CD4-positive, alpha-beta T cell treated with Interferon alpha-2 for 1 hour (primary cell): ENCODE results near the gene FRMD4A.
"Not testable (repeated sequence)": the region's sequence is repeated elsewhere in the genome, so short reads cannot be mapped to it uniquely, and the experiment has no call there.

ENCODE experiments used
- DNase-seq, 2 donors: peaks; one replicate each; pipeline ENCODE4 v3.0.0-alpha.2; 2020 to 2022

The FRMD4A gene

DNA sequence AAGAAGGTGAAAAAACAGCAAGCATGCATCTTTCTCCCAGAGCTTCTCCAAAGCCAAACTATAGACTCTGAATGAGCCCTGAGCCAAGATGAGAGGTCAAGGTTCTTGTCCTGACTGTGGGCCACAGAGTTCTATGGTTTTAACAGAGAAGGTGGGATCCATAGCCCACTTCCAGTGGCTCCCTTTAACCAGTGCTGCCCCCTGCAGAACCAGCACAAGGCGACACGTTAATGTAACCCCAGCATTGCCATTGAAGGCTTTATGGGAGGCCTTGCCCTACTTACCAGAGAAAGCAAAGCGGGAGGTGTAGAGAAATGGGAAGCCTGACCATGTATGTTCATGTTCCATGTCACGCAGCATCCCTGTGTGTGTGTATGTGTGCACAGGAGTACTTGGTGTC is 500.3 kb downstream of the FRMD4A start:
- no peak for DNase-seq

DNA sequence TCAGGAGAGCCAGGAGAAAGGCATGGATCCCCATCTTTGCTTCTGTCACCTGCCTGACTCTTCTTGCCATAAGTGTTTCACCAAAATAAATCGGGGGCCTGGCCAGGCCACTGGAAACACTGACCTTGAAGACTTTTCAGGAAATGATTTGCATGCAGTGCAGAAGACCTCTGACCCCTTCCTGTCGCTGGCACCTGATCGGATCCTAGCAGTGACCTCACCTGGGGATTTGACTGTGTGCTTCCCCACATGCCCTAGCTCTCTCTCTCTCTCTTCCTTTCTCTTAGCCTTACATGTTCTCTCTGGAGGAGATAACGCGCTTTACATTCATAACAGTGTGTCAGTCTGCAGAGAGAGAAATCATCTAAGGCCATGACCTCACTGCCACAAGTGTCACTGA is 500.9 kb downstream of the FRMD4A start:
- DNase-seq: no peak

DNA sequence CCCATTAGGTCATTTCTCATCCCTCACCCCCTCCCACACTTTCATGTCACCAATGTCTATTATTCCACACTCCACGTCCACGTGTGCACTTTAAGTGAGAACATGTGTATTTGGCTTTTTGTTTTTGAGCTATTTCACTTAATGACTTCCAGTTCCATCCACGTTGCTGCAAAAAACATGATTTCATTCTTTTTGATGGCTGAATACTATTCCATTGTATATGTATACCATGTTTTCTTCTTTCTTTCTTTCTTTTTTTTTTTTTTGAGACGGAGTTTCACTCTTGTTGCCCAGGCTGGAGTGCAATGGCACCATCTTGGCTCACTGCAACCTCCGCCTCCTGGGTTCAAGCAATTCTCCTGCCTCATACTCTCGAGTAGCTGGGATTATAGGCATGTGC is 502.4 kb downstream of the FRMD4A start:
- not testable (repeated sequence) for DNase-seq

DNA sequence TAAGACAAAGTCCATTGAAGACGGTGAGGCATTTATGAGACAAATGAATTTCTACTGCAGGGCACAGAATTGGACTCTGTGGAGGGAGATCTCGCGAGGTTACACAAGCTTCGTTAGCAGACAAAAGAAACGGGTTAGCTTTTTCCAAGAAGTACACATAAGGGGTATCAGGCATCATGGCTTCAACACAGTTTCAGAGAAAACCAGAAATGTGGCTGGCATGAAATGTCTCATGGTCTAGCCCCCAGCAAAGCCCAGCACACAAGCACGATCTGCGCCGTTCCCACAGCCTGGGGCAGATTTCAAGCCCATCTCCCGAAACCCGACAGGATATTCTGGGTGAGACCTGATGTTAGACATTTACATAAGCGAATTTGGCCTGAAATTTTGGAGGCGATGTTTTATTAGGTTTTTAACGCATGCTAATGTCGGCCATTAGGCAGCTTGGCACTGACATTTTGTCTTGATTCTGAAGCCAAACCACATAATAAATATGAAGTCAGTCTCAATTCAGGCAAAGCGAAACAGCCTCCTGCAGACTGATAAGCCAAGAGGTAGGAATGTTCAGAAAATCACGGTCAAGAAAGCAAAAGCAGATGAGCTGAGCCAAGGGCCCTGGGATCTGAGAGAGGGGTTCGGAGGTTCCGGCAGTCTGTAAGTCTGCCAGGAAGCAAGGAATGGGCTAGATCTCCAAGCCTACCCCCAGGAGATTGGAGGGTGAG is 503.5 kb downstream of the FRMD4A start:
- no peak for DNase-seq

DNA sequence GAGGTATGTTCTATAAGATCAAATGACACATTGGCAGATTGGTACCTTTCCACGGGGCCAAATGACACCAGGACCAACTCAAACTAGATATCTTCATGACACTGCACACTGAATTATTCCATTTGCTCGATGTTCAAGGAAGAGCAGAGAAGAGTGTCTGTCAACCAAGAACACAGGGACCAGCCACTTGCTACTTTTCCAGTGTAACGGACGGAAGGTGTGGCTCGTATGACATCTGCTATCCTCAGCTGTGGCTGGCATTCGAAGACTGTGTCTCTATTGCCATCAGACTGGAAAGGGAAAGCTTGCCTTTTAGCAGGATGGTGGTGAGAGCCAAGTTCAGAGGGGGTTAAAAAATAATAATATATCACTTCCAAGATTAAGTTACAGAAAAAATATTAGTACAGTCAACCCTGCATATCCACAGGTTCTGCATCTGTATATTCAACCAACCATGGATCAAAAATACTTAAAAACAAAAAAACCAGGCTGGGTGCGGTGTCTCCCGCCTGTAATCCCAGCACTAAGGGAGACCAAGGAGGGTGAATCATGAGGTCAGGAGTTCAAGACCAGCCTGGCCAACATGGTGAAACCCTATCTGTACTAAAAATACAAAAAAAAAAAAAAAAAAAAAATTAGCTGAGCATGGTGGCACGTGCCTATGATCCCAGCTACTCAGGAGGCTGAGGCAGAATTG is 506.9 kb downstream of the FRMD4A start:
- no peak for DNase-seq

DNA sequence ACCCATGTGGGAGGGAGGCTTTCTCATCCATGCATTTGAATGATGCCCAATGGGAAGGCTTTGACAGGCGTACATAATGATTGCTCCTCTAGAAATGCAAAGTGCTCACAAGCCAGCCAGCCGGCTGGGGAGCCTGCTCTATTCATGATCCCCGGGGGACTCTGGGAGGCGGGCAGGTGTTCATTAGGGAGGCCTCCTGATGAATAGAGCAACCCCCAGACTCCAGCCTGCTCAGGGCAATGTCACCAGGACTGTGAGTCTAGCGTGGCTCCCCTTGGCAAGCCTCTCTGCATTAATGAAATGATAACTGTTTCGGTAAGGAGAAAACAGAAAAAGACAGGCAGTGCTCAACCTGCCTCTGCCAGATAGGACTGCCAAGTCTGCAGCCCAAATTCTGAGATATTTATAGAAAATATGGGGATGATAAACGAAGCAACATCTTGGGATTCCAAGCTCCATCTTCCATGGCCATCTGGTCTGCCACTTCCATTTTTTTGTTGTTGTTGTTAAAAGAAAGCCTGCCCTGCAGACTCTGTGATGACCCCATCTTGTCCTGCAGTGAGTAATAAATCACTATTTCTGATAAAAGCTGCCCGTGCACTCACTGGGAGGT is 507.5 kb downstream of the FRMD4A start:
- DNase-seq: no peak

DNA sequence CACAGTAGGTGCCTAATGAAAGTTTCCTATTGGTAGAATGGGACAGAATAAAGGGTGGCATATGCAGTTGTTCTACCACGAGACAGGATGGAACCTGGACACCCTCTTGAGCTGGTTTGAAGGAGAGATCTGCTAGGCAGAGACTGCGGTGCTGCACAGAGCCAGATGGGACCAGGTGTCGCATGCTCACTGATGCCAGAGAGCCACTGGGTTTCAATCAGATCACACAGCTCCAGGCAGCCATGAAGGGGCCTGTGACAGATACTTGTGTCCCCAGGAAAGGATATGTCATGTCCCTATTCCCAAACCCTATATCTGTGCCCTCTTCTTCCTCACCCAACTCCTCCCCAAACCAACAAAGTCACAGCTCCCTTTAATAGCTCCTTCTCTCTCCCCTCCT is 508.2 kb downstream of the FRMD4A start:
- DNase-seq: no peak

DNA sequence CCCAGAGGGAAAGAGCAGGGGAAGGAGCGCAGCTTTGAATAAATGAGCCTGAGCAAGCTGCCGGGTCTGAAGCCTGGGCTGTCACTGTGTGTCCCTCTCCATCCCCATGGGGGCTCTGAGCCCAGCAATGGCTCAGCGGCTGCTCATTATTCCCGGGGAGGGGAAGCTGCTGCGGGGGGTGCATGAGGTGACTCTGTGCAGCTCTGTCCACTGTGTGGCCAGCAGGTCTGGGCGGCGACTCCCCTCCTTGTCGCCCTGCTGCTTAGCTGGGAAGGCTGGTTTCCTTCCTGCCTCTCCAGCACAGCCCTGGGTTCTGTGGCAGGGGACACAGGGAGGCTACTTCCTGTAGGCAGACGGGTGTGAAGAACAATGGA is 509.8 kb downstream of the FRMD4A start:
- no peak for DNase-seq

DNA sequence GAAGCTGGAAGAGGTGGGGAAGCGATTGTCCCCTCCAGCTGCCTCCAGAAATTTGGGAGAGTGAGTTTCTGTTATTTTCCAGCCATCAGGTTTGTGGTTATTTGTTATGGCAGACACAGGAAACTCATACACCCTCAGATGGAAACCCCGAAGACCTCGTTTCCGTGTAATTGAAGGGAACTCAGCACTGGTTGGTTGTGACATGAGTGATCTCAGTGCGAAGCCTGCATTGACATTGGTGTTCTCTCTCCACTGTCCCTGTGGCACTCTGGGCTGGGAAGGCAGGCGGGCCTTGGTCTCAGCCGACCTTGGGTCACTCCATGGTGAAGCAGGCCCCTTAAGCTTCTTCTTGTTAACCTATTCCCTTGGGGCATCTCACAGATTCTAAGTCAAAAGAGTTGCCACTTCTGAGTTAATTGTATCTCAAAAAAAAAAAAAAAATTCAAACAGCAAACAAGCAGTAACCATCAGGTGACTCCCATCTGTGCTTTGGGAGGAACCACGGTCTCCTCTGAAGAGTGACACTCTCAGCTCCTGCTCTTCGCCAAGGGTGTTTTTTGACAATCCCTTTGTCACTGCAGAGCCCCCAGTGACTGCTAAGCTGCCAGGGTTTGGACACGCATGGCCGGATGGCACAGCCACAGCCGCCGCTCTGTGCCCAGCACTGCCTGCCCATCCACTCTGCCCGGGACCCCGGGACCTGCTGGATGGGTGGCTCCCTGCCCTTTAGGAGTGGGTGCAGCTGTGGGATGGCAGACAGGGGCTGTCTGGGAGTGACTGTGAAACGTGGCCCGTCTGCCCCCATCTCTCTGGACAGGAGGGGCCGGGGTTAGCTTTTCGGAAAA is 510.4 kb downstream of the FRMD4A start:
- peak in 1 of 2 donors; percentile 8 for DNase-seq

DNA sequence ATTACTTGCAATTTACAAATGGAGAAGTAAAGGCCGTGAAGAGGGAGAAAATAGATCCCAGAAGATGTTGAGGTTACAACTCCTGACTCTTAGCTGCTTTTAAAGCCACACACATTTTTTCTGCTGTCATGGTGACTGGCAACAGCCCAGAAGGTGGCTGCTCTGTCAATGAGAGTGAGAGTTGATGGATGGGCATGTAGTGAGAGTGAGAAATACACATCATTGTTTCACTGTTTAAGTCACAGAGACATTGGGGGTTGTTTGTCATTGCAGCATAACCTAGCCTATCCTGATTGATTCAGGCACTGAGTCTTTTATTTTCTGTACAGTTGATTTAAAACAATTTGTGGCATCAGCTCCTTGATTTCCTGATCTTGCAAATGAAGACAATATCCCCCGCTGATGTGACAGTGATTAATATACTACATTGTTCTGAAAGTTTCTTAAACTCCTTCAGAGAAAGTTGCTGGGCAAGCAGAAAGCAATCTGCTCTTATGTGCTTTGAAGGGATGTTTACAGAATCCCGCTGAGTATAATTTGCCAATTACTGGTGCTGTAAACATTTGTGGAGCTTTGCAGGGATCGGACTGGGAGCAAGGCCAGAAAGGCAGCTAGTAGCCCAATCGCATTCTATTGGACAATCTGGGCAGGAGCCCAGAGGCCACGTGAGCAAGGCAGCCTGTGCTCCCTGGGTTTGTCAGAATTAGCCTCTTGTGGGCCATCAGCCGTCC is 514.4 kb downstream of the FRMD4A start:
- no peak for DNase-seq

DNA sequence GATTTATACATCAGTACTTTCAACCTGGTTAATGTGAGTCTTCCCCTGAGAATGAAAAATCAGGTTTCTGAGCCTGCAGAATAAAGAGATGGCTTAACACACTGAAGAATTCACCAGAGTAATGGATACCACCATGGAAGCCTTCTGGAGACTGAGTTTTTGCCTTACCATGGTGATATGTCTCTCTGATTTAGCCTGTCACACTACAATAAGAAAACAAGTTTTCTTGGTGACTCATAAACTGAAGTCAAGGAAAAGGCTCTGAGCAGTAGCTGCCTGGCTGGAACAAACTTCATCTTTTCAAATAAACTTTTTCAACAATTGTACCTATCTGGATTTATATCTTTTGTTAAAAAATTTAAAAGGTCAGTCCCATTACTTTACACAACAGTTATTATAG is 515.0 kb downstream of the FRMD4A start:
- no peak for DNase-seq

DNA sequence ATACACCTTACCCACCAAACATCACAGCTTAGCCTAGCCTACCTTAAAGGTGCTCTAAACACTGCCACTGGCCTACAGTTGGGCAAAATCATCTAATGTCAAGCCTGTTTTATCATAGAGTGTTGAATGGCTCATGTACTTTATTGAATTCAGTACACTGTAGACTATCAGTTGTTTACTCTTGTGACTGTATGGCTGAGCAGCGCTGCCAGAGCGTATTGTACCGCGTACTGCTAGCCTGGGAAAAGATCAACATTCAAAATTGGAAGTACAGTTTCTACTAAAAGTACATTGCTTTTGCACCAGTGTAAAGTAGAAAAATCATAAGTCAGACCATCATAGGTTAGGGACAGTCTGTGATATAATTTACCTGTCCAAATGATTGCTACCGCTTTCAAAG is 517.2 kb downstream of the FRMD4A start:
- no peak for DNase-seq

DNA sequence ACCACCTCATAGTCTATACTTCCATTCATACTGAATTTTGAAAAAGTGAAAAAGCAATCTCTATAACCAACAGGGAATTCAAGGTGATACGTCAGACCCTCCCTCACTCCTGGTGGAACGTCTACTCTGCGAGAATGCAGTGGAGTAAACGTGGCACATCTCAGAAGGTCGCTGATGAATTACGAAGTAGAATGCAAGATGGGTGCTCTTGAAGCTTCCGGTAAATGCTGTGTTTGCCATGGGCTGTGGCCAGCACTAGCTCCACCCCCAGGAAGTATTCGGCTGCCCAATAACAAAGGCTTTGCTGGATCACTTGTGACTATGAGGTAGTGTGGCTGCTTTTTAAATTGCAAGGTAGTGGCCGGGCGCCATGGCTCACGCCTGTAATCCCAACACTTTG is 517.9 kb downstream of the FRMD4A start:
- DNase-seq: no peak

DNA sequence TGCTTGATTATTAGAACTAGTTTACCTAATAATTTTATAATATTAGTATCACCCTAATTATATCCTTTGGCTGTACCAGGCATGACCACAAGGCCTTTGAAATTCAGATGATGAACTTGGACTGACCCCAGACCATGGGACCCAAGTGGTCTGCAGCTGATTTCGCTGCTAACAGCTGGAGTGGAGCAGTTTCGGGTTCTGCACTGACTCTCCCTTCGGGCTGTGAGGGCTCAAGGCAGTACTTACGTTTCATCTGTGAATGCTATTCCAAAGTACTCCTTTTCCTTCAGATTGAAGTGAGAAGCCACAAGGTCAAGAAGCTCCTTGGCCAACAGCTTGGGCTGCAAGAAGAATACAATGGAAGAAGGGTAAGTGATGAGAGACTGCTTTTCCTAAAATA is 520.2 kb downstream of the FRMD4A start:
- no peak for DNase-seq

DNA sequence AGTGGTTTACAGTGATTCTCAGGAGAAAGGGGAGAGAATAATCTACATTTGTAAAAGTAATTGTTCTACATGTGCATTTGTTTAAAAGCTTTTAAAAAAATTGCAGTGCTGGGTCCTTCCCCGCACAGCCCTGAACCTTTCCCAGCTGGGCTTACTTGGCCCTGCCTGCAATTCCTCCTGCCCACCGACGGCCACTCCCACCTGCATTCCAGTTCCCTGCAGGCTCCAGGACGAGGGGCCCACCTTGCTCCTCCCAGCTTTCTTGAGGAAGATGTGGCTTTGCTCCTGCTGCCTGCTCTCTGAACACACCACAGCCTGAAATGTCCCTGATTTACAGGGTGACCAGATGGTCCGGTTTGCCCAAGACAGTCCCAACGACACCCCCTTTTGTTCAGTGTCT is 521.3 kb downstream of the FRMD4A start:
- no peak for DNase-seq

DNA sequence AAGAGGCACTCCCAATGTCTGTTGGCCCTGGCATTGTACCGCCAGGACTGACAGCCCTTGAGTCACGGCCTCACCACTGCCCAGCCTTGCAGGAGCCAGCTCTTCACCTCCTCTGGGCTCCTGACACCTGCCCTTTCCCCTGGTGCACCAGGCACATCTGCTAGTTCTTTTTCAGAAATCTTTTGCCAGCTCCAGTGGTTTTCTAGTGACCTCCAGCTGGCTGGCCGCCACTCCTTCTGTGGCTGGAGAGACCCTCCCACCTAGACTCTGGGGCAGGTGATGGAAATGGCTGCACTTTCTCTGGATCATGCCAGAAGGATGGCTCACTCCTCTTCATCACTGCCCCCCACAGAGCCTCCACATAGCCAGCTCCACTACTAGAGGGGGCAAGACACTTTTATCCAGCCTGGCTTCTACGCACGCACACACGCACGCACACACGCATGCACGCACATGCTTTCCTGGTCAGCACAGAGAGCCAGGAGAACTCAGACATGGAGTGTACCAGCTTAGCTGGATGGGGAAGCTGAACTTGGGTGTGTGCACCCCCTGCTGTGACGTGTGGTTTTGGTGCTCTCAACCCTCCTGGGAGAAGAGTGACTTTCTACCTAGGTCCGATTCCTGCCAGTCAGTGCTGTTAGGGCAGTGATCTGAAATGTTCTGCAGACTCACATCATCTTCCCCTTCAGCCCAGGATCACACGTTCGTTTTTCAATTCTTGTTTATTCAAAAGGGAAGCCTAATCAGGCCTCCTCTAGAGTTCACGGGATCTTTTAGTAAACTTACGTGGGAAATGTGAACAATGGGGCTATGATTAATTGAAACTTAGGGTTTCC is 522.0 kb downstream of the FRMD4A start:
- no peak for DNase-seq

DNA sequence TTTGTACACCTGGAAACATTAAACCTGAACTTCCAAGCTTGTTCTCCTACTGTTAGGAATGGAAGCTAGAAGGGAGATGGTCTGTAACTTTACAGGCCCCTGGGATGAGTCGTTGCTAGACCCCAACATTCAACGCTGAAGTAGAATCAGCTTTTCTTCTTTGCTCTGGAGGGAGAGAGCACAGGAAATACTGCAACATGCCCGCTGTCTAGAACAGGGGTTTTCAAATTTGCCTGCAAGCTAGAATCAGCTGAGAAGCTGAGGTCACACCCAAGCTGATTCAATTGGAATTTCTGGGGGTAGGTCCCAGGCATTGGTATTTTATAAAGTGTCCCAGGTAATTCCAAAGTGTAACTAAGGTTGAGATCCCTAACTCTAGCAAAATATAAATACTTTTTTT is 524.3 kb downstream of the FRMD4A start:
- DNase-seq: no peak

DNA sequence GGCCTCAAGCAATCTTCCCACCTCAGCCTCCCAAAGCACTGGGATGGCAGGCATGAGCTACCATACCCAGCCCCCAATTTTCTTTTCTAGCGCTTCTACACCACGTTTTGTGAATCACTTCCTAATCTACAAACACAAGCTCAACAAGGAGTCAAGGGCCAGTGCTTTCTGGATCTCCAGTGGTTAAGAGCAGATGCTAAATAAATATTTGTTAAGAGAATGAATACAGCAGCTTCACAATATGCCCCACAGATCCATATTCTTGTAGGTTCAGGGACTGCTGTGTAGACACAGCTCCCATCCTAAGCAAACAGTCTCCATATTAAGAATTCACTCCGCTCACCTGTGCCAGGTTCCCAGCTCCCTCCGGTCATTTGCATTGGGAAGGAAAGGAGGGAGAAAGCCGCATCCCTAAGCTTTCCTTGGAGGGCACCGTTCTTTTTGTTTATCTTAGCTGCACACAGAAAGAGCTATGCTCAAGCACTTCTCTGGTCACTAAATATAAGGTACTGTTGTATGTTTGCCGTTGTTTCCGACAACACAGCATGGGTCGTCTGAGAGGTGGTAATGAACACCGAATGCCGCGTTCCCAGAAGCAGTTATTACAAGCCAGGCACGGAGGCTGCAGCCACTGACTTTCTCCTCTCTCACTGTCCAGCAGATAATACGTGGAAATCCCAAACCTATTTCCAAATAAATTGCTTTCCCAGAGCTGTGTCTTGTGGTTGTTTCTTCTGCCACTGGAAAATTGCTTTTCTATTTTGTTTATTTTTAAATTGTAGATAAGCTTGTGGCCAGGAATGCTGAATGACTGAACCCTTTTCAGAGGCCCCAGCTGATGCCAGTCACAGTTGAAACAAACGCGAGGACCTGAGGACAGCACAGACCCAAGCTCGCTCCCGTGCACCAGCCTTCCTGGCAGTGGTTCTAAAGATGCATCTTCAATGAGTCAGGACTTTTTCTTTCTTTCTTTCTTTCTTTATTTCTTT is 526.9 kb downstream of the FRMD4A start:
- no peak for DNase-seq

DNA sequence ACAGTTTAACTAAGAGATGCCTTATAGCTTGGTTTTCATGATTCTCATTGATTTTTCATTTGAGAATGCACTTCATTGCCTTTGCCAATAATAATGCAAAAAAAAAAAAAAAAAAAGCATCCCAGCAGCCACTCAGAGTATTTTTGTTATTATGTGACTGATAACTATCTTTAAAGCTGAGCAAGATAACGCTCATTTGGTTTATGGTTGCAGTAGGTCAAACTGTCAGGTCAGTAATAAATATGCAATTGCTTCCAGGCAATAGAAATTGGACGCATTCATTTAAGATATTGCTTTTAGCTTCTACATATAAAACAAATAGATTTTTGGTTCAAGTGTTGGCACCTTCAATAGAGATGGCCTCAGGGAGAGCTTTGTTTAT is 528.8 kb downstream of the FRMD4A start:
- DNase-seq: no peak

DNA sequence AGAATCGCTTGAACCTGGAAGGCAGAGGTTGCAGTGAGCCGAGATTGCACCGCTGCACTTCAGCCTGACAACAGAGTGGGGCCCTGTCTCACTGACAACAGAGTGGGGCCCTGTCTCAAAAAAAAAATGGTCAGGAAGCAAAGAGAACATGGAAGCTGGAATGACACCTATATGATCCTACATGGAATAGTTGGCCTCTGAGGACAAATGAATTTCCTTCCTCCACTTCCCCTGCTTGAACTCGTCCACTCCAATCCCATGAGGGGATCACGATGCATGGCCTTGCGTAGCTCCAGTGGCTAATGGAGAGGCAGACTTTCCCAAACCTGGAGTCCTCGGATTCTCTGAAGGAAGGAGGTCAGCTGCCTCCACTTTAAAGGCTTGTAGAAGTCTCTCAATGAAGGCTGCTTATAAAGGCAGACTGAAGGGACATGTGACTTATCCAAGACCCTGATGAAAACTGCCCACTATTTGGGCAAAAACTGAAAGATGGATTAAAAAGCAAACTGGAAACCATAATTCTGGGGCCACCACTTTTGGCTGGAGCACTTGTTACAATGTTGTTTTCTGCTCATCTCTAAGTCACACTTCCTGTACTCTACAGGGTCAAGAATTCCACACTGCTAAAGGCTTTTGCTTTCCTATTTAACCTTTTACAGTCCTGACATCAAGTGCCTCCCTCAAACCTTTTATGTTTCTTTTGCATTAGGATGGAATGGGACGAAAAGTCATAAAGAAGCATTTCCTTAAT is 529.4 kb downstream of the FRMD4A start:
- no peak for DNase-seq
